GM21529 (cell line): ENCODE measurements around the gene CNTNAP2.
"Not testable (repeated sequence)": the region's sequence is repeated elsewhere in the genome, so short reads cannot be mapped to it uniquely, and the experiment has no call there.

Experiments
- ATAC-seq: cut with Tn5 transposase; IDR thresholded peaks from one replicate; pipeline ENCODE4 v1.9.1; 2021; ENCODE audit not compliant: unreplicated experiment

Gene CNTNAP2

GRCh38 chr7:148318102-148318811 is 2201.7 kb downstream of the CNTNAP2 start:
- ATAC-seq: no peak

GRCh38 chr7:148318838-148319237 is 2202.2 kb downstream of the CNTNAP2 start:
- ATAC-seq: no peak

- no peak for ATAC-seq
These were observed 2202.8 kb downstream of the CNTNAP2 start for GRCh38 chr7:148319316-148319808.

- no peak for ATAC-seq
These were observed 2208.6 kb downstream of the CNTNAP2 start for GRCh38 chr7:148325208-148325607.

GRCh38 chr7:148327379-148327778 is 2210.8 kb downstream of the CNTNAP2 start:
- no peak for ATAC-seq

GRCh38 chr7:148328906-148329305 is 2212.3 kb downstream of the CNTNAP2 start:
- no peak for ATAC-seq

- ATAC-seq: no peak
These were observed 2213.7 kb downstream of the CNTNAP2 start for GRCh38 chr7:148330124-148330818.

- ATAC-seq: no peak
These were observed 2214.2 kb downstream of the CNTNAP2 start for GRCh38 chr7:148330822-148331221.

- not testable (repeated sequence) for ATAC-seq
These were observed 2214.9 kb downstream of the CNTNAP2 start for GRCh38 chr7:148331456-148331855.

GRCh38 chr7:148332191-148333186 is 2215.9 kb downstream of the CNTNAP2 start:
- no peak for ATAC-seq

GRCh38 chr7:148334441-148334956 is 2217.9 kb downstream of the CNTNAP2 start:
- no peak for ATAC-seq

- no peak for ATAC-seq
These were observed 2218.5 kb downstream of the CNTNAP2 start for GRCh38 chr7:148334959-148335577.

- no peak for ATAC-seq
These were observed 2219.2 kb downstream of the CNTNAP2 start for GRCh38 chr7:148335790-148336189.

GRCh38 chr7:148336411-148336810 is 2219.8 kb downstream of the CNTNAP2 start:
- ATAC-seq: no peak

- no peak for ATAC-seq
These were observed 2220.8 kb downstream of the CNTNAP2 start for GRCh38 chr7:148337246-148337965.

- no peak for ATAC-seq
These were observed 2221.6 kb downstream of the CNTNAP2 start for GRCh38 chr7:148337995-148338747.

- no peak for ATAC-seq
These were observed 2224.1 kb downstream of the CNTNAP2 start for GRCh38 chr7:148340438-148341280.

- no peak for ATAC-seq
These were observed 2227.8 kb downstream of the CNTNAP2 start for GRCh38 chr7:148344406-148344805.
